ENCODE data around the gene KIR3DL3.
"Not testable (repeated sequence)": the region's sequence is repeated elsewhere in the genome, so short reads cannot be mapped to it uniquely, and the experiment has no call there.

DNA sequence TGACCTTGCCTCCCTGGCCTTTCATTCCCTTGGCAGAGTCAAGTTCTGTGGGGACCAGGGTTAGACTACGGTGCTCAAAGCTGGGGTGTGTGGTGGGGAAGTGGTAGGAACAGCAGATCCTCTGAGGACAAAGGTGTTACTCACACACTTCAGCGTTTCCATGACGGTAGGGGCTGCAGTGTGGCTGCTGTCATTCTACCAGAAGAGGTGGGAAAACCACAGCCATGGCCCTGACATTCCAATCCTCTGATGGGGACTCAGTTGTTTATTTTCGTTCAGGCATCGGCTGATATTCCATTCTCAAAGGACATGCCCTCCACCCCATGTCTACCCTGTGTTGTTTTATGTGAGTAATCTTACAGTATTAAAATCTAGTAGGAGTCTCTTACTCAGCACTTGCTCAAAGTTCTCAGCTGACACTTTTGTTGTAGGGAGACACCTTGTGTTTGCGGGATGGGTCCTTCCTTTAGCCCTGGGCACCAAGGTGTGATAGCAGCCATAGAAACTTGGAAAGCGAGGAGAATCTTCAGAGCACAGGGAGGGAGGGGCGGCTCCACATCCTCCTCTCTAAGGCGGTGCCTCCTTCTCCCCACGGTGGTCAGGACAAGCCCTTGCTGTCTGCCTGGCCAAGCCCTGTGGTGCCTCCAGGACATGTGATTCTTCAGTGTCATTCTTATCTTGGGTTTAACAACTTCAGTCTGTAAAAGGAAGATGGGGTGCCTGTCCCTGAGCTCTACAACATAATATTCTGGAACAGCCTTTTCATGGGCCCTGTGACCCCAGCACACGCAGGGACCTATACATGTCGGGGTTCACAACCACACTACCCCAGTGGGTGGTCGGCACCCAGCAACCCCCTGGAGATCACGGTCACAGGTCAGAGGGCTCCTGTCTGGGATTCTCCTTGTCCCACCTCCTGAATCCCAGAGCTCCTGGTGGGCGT lies 47.0 kb downstream of the KIR3DL3 start:
- TF ChIP-seq, protein P1, sequence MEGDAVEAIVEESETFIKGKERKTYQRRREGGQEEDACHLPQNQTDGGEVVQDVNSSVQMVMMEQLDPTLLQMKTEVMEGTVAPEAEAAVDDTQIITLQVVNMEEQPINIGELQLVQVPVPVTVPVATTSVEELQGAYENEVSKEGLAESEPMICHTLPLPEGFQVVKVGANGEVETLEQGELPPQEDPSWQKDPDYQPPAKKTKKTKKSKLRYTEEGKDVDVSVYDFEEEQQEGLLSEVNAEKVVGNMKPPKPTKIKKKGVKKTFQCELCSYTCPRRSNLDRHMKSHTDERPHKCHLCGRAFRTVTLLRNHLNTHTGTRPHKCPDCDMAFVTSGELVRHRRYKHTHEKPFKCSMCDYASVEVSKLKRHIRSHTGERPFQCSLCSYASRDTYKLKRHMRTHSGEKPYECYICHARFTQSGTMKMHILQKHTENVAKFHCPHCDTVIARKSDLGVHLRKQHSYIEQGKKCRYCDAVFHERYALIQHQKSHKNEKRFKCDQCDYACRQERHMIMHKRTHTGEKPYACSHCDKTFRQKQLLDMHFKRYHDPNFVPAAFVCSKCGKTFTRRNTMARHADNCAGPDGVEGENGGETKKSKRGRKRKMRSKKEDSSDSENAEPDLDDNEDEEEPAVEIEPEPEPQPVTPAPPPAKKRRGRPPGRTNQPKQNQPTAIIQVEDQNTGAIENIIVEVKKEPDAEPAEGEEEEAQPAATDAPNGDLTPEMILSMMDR (conservative IDR thresholded peaks at IDR 0.05; ENCODE audit: low read depth in 2 of 2), result not testable (repeated sequence)
- not testable (repeated sequence) for TF ChIP-seq POLR2AphosphoS5 (IDR thresholded peaks at IDR 0.05; ENCODE audit: low read depth); CREB1 (CRISPR knock-in tag; IDR thresholded peaks at IDR 0.05; ENCODE audit: low read depth); STAT1 (IDR thresholded peaks at IDR 0.05; ENCODE audit: unreplicated experiment); ZNF114 (CRISPR knock-in tag; IDR thresholded peaks at IDR 0.05); EZH2 (IDR thresholded peaks at IDR 0.05; ENCODE audit: low read depth, unreplicated experiment); JUNB (IDR thresholded peaks at IDR 0.05; ENCODE audit: unreplicated experiment); EZH2phosphoT487 (IDR thresholded peaks at IDR 0.05; ENCODE audit: unreplicated experiment); ZNF331 (CRISPR knock-in tag; IDR thresholded peaks at IDR 0.05; ENCODE audit: low read depth)
- TF ChIP-seq, protein P2, sequence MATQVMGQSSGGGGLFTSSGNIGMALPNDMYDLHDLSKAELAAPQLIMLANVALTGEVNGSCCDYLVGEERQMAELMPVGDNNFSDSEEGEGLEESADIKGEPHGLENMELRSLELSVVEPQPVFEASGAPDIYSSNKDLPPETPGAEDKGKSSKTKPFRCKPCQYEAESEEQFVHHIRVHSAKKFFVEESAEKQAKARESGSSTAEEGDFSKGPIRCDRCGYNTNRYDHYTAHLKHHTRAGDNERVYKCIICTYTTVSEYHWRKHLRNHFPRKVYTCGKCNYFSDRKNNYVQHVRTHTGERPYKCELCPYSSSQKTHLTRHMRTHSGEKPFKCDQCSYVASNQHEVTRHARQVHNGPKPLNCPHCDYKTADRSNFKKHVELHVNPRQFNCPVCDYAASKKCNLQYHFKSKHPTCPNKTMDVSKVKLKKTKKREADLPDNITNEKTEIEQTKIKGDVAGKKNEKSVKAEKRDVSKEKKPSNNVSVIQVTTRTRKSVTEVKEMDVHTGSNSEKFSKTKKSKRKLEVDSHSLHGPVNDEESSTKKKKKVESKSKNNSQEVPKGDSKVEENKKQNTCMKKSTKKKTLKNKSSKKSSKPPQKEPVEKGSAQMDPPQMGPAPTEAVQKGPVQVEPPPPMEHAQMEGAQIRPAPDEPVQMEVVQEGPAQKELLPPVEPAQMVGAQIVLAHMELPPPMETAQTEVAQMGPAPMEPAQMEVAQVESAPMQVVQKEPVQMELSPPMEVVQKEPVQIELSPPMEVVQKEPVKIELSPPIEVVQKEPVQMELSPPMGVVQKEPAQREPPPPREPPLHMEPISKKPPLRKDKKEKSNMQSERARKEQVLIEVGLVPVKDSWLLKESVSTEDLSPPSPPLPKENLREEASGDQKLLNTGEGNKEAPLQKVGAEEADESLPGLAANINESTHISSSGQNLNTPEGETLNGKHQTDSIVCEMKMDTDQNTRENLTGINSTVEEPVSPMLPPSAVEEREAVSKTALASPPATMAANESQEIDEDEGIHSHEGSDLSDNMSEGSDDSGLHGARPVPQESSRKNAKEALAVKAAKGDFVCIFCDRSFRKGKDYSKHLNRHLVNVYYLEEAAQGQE (IDR thresholded peaks at IDR 0.05; ENCODE audit: unreplicated experiment), result not testable (repeated sequence)
- TF ChIP-seq, protein P3, sequence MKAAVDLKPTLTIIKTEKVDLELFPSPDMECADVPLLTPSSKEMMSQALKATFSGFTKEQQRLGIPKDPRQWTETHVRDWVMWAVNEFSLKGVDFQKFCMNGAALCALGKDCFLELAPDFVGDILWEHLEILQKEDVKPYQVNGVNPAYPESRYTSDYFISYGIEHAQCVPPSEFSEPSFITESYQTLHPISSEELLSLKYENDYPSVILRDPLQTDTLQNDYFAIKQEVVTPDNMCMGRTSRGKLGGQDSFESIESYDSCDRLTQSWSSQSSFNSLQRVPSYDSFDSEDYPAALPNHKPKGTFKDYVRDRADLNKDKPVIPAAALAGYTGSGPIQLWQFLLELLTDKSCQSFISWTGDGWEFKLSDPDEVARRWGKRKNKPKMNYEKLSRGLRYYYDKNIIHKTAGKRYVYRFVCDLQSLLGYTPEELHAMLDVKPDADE (IDR thresholded peaks at IDR 0.05), result not testable (repeated sequence)
- TF ChIP-seq, protein P4, sequence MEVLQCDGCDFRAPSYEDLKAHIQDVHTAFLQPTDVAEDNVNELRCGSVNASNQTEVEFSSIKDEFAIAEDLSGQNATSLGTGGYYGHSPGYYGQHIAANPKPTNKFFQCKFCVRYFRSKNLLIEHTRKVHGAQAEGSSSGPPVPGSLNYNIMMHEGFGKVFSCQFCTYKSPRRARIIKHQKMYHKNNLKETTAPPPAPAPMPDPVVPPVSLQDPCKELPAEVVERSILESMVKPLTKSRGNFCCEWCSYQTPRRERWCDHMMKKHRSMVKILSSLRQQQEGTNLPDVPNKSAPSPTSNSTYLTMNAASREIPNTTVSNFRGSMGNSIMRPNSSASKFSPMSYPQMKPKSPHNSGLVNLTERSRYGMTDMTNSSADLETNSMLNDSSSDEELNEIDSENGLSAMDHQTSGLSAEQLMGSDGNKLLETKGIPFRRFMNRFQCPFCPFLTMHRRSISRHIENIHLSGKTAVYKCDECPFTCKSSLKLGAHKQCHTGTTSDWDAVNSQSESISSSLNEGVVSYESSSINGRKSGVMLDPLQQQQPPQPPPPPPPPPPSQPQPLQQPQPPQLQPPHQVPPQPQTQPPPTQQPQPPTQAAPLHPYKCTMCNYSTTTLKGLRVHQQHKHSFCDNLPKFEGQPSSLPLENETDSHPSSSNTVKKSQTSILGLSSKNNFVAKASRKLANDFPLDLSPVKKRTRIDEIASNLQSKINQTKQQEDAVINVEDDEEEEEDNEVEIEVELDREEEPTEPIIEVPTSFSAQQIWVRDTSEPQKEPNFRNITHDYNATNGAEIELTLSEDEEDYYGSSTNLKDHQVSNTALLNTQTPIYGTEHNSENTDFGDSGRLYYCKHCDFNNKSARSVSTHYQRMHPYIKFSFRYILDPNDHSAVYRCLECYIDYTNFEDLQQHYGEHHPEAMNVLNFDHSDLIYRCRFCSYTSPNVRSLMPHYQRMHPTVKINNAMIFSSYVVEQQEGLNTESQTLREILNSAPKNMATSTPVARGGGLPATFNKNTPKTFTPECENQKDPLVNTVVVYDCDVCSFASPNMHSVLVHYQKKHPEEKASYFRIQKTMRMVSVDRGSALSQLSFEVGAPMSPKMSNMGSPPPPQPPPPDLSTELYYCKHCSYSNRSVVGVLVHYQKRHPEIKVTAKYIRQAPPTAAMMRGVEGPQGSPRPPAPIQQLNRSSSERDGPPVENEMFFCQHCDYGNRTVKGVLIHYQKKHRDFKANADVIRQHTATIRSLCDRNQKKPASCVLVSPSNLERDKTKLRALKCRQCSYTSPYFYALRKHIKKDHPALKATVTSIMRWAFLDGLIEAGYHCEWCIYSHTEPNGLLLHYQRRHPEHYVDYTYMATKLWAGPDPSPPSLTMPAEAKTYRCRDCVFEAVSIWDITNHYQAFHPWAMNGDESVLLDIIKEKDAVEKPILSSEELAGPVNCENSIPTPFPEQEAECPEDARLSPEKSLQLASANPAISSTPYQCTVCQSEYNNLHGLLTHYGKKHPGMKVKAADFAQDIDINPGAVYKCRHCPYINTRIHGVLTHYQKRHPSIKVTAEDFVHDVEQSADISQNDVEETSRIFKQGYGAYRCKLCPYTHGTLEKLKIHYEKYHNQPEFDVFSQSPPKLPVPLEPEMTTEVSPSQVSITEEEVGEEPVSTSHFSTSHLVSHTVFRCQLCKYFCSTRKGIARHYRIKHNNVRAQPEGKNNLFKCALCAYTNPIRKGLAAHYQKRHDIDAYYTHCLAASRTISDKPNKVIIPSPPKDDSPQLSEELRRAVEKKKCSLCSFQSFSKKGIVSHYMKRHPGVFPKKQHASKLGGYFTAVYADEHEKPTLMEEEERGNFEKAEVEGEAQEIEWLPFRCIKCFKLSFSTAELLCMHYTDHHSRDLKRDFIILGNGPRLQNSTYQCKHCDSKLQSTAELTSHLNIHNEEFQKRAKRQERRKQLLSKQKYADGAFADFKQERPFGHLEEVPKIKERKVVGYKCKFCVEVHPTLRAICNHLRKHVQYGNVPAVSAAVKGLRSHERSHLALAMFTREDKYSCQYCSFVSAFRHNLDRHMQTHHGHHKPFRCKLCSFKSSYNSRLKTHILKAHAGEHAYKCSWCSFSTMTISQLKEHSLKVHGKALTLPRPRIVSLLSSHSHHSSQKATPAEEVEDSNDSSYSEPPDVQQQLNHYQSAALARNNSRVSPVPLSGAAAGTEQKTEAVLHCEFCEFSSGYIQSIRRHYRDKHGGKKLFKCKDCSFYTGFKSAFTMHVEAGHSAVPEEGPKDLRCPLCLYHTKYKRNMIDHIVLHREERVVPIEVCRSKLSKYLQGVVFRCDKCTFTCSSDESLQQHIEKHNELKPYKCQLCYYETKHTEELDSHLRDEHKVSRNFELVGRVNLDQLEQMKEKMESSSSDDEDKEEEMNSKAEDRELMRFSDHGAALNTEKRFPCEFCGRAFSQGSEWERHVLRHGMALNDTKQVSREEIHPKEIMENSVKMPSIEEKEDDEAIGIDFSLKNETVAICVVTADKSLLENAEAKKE (CRISPR knock-in tag; IDR thresholded peaks at IDR 0.05), result not testable (repeated sequence)

Data from GM23338 (cell line).